Adrenal gland (tissue), 12 donors: ENCODE measurements around the gene RABGGTA. TPM values are rescaled to one million over a fixed set of nuclear protein-coding genes. Genes with fewer than 3 reads are reported as not detected.
"Not testable (repeated sequence)": the region's sequence is repeated elsewhere in the genome, so short reads cannot be mapped to it uniquely, and the experiment has no call there.

ENCODE experiments used
- DNase-seq, 7 donors: peaks; one replicate each; pipeline ENCODE4 v3.0.0-alpha.2; 2019 to 2020
- H3K27ac ChIP-seq, 5 donors: fragments of 200-600 bp; sonication (generic) in 4 of 5; 1 replicate in 3 of 5; 2 replicates in 2 of 5; pipeline versions ENCODE4 v1.5.1 to v1.8.0; 2016 to 2020; ENCODE audit warnings: mild to moderate bottlenecking in 1 of 5
- H3K27me3 ChIP-seq: fragments of 200-600 bp; 2 replicates; pipeline ENCODE4 v1.8.0; 2021
- H3K36me3 ChIP-seq, 2 donors: fragments of 200-600 bp; replicated peaks in 1 of 2; 1 replicate in 1 of 2; 2 replicates in 1 of 2; pipeline versions ENCODE4 v1.5.1 to v1.8.0; 2018 to 2022
- H3K4me1 ChIP-seq, 2 donors: fragments of 200-600 bp; replicated peaks in 1 of 2; 1 replicate in 1 of 2; 2 replicates in 1 of 2; pipeline versions ENCODE4 v1.5.1 to v1.8.0; 2018 to 2021
- H3K4me3 ChIP-seq, 4 donors: fragments of 200-600 bp; sonication (generic) in 3 of 4; one replicate each; pipeline ENCODE4 v1.5.1; 2016 to 2018
- H3K9me3 ChIP-seq, 3 donors: fragments of 200-600 bp; sonication (generic) in 1 of 3; replicated peaks in 1 of 3; 1 replicate in 2 of 3; 2 replicates in 1 of 3; pipeline versions ENCODE4 v1.5.1 to v1.8.0; 2016 to 2021
- POLR2A ChIP-seq, 2 donors: fragments of 450-650 bp; IDR thresholded peaks; one replicate each; pipeline ENCODE4 v1.6.1; 2017; ENCODE audit warnings: antibody characterized with exemption in 2 of 2, mild to moderate bottlenecking in 2 of 2, moderate library complexity in 1 of 2
- WGBS, 4 donors: extraction: QIAGEN DNeasy Blood & Tissue Kit in 2 of 4; methylation state at CpG; one replicate each; pipeline versions ENCODE4 v1.1.5 to v1.1.7; 2013 to 2017; 5-methylcytosine and 5-hydroxymethylcytosine counted together
- intact Hi-C, 2 donors: fragments of 100-400 bp; cut with DNase I; formaldehyde crosslinking; loops; one replicate each; pipeline versions ENCODE4 v1.14.1 to v1.15.0; 2022 to 2023
- polyA plus RNA-seq, 3 donors: library from polyadenylated mRNA; stranded (reverse); fragments of 200-250 nt in 2 of 3; fragments of 350-450 nt in 1 of 3; fragmentation: Illumina TruSeq in 1 of 3; extraction: RNeasy Lipid Tissue Mini Kit (QIAGEN cat#74804) in 1 of 3; gene quantifications; one replicate each; pipeline ENCODE4 v1.2.3, GENCODE V29; 2013 to 2014
- total RNA-seq, 9 donors: library from RNA; depleted of rRNA in 4 of 9; stranded (reverse); fragments of >200 nt in 4 of 9; fragments of 120-200 nt in 1 of 9; fragmentation: NEBNext Ultra II Directional in 1 of 9; extraction: Animal tissue kit (Norgen Biotek cat#: 25700) in 1 of 9; gene quantifications; one replicate each; pipeline versions ENCODE4 v1.1.0 to v1.2.4, GENCODE V29; 2013 to 2023
- TF ChIP-seq, protein P1 (sequence below), 6 experiments: fragments of 450-650 bp in 4 of 6; fragments of 200-600 bp in 2 of 6; sonication (generic) in 1 of 6; IDR thresholded peaks; 1 replicate in 5 of 6; 2 replicates in 1 of 6; pipeline versions ENCODE4 v1.5.1 to v1.8.0; 2016 to 2021; ENCODE audit warnings: antibody characterized with exemption in 6 of 6, mild to moderate bottlenecking in 2 of 6, moderate library complexity in 1 of 6
- donor health status: healthy with polysubstance abuse.
- donor health status: Bipolar disorder and iron deficiency.
- donor health status: DM: yes; HTN: yes; CAD: no.
- donor health status: DM: no; HTN: no; CAD: no.
- donor health status: DM: no; HTN: no; CAD: no.
- donor health status: DM: yes; HTN: yes; CAD: no.

The RABGGTA gene
- total and polyA plus RNA-seq, 12 donors = 15.7 to 124 (median 32.6) TPM

DNA sequence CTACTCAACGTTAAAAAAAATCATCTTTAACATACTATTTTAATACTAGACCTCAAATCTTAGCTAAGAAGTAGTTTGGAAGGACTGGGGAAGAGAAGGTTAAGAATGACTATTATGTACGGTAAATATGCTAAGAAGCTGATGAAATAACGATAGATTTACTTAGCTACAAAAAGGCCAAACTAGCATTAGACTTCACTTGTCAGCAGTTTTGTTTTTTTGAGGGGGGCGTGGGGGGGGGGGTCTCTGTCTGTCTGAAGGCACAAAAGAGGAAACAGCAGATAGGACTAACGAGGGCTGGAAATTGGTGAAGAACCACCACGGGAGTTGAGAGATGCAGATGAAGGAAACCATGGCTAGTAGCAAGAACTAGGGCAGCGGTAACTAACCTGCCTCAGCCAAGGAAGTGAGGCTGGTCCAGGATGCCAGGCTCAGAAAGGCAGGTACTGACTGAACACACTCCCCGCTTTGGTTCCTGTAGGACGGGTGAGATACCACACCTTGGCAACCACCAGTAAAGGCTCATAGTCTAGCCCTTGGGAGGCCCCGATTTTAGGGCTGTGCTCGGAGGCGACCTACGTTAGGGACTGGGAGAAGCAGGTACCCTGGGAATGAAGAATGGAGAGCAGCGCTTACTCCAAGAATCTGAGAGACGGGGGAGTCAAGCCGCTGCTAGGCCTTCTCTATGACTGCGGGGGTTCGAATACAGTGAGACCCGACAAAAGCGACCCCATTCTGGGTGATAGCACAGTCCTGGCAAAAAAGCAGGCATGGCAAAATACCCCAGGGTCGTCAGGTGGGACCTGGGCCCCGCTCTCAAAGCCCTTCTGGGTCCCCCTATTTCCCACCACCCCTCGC is 39.9 kb downstream of the RABGGTA start:
- H3K27me3 ChIP-seq = no peaks in the 10 kb centered on the region
- TF ChIP-seq, protein P1, sequence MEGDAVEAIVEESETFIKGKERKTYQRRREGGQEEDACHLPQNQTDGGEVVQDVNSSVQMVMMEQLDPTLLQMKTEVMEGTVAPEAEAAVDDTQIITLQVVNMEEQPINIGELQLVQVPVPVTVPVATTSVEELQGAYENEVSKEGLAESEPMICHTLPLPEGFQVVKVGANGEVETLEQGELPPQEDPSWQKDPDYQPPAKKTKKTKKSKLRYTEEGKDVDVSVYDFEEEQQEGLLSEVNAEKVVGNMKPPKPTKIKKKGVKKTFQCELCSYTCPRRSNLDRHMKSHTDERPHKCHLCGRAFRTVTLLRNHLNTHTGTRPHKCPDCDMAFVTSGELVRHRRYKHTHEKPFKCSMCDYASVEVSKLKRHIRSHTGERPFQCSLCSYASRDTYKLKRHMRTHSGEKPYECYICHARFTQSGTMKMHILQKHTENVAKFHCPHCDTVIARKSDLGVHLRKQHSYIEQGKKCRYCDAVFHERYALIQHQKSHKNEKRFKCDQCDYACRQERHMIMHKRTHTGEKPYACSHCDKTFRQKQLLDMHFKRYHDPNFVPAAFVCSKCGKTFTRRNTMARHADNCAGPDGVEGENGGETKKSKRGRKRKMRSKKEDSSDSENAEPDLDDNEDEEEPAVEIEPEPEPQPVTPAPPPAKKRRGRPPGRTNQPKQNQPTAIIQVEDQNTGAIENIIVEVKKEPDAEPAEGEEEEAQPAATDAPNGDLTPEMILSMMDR (IDR thresholded peaks at IDR 0.05) = no peak
- no peak for TF ChIP-seq POLR2A (IDR thresholded peaks at IDR 0.05)
- H3K4me1 ChIP-seq = peaks cover 29 to 50% of the 10 kb centered on the region in 2 donors
- 7 to 11% (median 10%) methylated on average over 20 to 23 of the region's 23 CpGs for WGBS, 4 donors
- peak overlapping the region; percentile 42 to 99 (median 82) for H3K27ac ChIP-seq
- peak overlapping the region; percentile 23 to 86 (median 78) for H3K4me3 ChIP-seq
- DNase-seq = peak in 2 of 7 donors; percentile 13 to 57
- intact Hi-C loops = no loop called here
- no peaks in the 10 kb centered on the region for H3K9me3 ChIP-seq
- H3K36me3 ChIP-seq = peaks cover 0 to 31% of the 10 kb centered on the region in 2 donors

DNA sequence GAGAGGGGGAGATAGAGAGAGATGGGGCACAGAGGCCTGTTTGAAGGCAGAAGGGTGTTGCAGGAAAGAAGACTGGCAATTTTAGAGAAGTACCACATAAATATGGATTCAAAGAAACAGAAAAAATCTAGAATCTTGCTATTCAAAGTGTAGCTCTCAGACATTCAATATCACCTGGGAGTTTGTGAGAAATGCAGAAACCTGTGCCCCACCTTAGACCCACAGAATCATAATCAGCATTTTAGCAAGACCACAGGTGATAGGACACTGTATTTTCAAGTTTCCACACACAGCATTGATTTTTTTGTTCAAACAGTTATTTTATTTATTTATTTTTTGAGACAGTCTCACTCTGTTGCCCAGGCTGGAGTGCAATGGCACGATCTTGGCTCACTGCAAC is 42.5 kb downstream of the RABGGTA start:
- WGBS, 4 donors = 0 to 50% (median 21%) methylated on average over 1 of the region's 1 CpG
- H3K4me1 ChIP-seq = peaks cover 21 to 24% of the 10 kb centered on the region in 2 donors
- H3K27me3 ChIP-seq = no peaks in the 10 kb centered on the region
- no peak overlapping the region for H3K27ac ChIP-seq
- H3K36me3 ChIP-seq = peaks cover 0 to 13% of the 10 kb centered on the region in 2 donors
- intact Hi-C loops = no loop called here
- no peak overlapping the region for H3K4me3 ChIP-seq
- H3K9me3 ChIP-seq = no peaks in the 10 kb centered on the region
- TF ChIP-seq, protein P1 (IDR thresholded peaks at IDR 0.05) = no peak
- no peak for TF ChIP-seq POLR2A (IDR thresholded peaks at IDR 0.05)
- DNase-seq = peak in 1 of 7 donors; percentile 10

DNA sequence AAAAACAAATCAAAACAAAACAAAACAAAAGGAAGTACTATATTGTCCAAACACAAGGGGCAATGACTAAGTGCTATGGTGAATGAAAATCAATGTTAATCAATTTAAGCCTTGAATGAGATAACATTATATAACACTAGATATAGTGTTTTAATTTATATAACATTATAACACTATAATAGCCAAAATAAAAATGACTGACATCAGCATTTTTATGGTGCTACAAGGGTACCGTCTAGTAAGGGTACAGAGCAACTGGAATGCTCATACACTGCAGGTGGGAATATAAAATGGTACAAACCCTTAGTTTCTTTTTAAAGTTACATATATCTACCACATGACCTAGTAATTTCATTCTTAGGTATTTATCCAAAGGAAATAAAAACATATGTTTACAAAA is 44.9 kb downstream of the RABGGTA start:
- Histone ChIP-seq H3K9me3 (no peaks in the 10 kb centered on the region), H3K36me3 (peaks cover 0 to 13% of the 10 kb centered on the region in 2 donors), H3K27me3 (no peaks in the 10 kb centered on the region), H3K4me3 (no peak overlapping the region), H3K27ac (no peak overlapping the region), H3K4me1 (peaks cover 8 to 14% of the 10 kb centered on the region in 2 donors)
- DNase-seq = no peak
- WGBS, 4 donors = 81 to 92% (median 85%) methylated on average over 1 of the region's 1 CpG
- intact Hi-C loops = no loop called here
- TF ChIP-seq POLR2A (IDR thresholded peaks at IDR 0.05) = no peak
- TF ChIP-seq, protein P1 (IDR thresholded peaks at IDR 0.05) = no peak

DNA sequence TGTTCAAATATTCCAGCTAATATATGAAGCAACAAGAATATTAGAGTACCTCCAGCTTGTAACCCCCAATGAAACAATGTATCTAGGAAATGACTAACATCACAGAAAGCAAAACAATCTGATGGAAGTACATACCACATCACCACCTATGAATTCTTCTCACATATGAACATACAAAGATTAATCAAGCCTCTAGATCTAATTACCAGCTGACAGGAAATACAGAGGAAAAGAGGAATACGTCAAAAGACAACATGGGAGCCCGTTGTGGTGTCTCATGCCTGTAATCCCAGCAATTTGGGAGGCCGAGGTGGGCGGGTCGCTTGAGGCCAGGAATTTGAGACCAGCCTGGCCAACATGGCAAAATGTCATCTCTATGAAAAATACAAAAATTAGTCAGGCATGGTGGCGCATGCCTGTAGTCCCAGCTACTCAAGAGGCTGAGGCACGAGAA is 46.8 kb downstream of the RABGGTA start:
- 86 to 89% (median 88%) methylated on average over 7 of the region's 7 CpGs for WGBS, 4 donors
- Histone ChIP-seq H3K36me3 (peaks cover 0 to 13% of the 10 kb centered on the region in 2 donors), H3K27me3 (no peaks in the 10 kb centered on the region), H3K4me1 (peaks cover 0 to 5% of the 10 kb centered on the region in 2 donors), H3K27ac (no peak overlapping the region), H3K9me3 (no peaks in the 10 kb centered on the region), H3K4me3 (no peak overlapping the region)
- intact Hi-C loops = no loop called here
- peak in 1 of 7 donors; percentile 12 for DNase-seq
- TF ChIP-seq POLR2A (IDR thresholded peaks at IDR 0.05) = no peak
- TF ChIP-seq, protein P1 (IDR thresholded peaks at IDR 0.05) = no peak

DNA sequence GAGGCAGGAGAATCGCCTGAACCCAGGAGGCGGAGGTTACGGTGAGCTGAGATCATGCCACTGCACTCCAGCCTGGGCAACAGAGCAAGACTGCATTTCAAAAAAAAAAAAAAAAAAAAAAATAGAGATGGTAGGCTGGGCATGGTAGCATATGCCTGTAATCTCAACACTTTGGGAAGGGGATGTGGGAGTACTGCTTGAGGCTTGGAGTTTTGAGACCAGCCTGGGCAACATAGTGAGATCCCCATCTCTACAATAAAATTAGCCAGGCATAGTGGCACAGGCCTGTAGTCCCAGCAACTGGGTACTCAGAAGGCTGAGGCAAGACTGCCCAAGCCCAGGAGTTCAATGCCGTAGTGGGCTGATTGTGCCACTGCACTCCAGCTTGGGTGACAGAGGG is 48.4 kb downstream of the RABGGTA start:
- 96 to 99% (median 97%) methylated on average over 4 of the region's 4 CpGs for WGBS, 4 donors
- intact Hi-C loops = not testable (repeated sequence)

More for the DNA sequence above, 48.4 kb downstream of the RABGGTA start:
- peaks cover 0 to 10% of the 10 kb centered on the region in 2 donors for H3K36me3 ChIP-seq
- not testable (repeated sequence) for H3K4me3 ChIP-seq, H3K9me3 ChIP-seq, H3K27me3 ChIP-seq, H3K27ac ChIP-seq, H3K4me1 ChIP-seq
- peak in 2 of 7 donors; percentile 3 to 30 for DNase-seq
